K562 (cell line): ENCODE data around the gene N4BP2. TPM values are rescaled to one million over a fixed set of nuclear protein-coding genes. Genes with fewer than 3 reads are reported as not detected.

Experiments used
- CBX3 ChIP-seq, 2 experiments: IDR thresholded peaks; 1 replicate in 1 of 2; 2 replicates in 1 of 2; pipeline ENCODE4 v1.6.1; 2012; ENCODE audit warnings: inconsistent platforms in 2 of 2, low read length in 2 of 2, borderline replicate concordance in 1 of 2, control low read depth in 1 of 2
- E2F3 ChIP-seq: fragments of 250-450 bp; sonication (Bioruptor Pico); IDR thresholded peaks from 2 replicates; pipeline ENCODE4 v1.4.0; 2020; ENCODE audit warnings: mild to moderate bottlenecking
- EWSR1 ChIP-seq: fragments of 450-650 bp; IDR thresholded peaks from 2 replicates; pipeline ENCODE4 v1.6.1; 2018; ENCODE audit warnings: borderline replicate concordance, mild to moderate bottlenecking, low read depth, moderate library complexity; ENCODE audit not compliant: partially characterized antibody
- GABPB1 ChIP-seq: sonication (generic); formaldehyde crosslinking; IDR thresholded peaks from 2 replicates; pipeline ENCODE4 v1.8.0; 2022; ENCODE audit warnings: mild to moderate bottlenecking, missing genetic modification reagents
- GTF2B ChIP-seq: IDR thresholded peaks from 2 replicates; pipeline ENCODE4 v1.6.1; 2011; ENCODE audit not compliant: insufficient read length; ENCODE audit errors: extremely low read depth
- HNRNPL ChIP-seq: fragments of 200-400 bp; formaldehyde crosslinking; IDR thresholded peaks from 2 replicates; pipeline ENCODE4 v1.6.1; 2017; ENCODE audit warnings: low read depth, mild to moderate bottlenecking, low read length
- JUND ChIP-seq, 2 experiments: IDR thresholded peaks; 2 replicates in 1 of 2; 3 replicates in 1 of 2; pipeline ENCODE4 v1.6.1; 2011; ENCODE audit warnings: borderline replicate concordance in 2 of 2, low read depth in 2 of 2, low read length in 2 of 2, improper control_type of control experiment in 1 of 2, missing biosample characterization in 1 of 2, missing genetic modification characterization in 1 of 2, missing genetic modification reagents in 1 of 2
- KDM5B ChIP-seq: fragments of 200-600 bp; sonication (generic); IDR thresholded peaks from 2 replicates; pipeline ENCODE4 v1.6.1; 2012; ENCODE audit warnings: low read depth, mild to moderate bottlenecking, moderate library complexity, low read length, control low read depth, inconsistent platforms; ENCODE audit not compliant: insufficient replicate concordance
- MEF2D ChIP-seq: conservative IDR thresholded peaks from 2 replicates; pipeline ENCODE4 v1.6.1; 2016; ENCODE audit warnings: low read depth, missing genetic modification characterization, missing compliant biosample characterization
- PML ChIP-seq: IDR thresholded peaks from 2 replicates; pipeline ENCODE4 v1.6.1; 2012; ENCODE audit warnings: low read length, inconsistent platforms
- POU5F1 ChIP-seq: fragments of 150-350 bp; IDR thresholded peaks from 2 replicates; pipeline ENCODE4 v1.6.1; 2014; ENCODE audit warnings: borderline replicate concordance, low read length, low read depth, mild to moderate bottlenecking; ENCODE audit not compliant: partially characterized antibody
- RBM25 ChIP-seq: fragments of 200-400 bp; formaldehyde crosslinking; IDR thresholded peaks from 2 replicates; pipeline ENCODE4 v1.6.1; 2018; ENCODE audit warnings: low read length, low read depth, moderate library complexity; ENCODE audit not compliant: severe bottlenecking
- SNIP1 ChIP-seq: fragments of 450-650 bp; IDR thresholded peaks from 2 replicates; pipeline ENCODE4 v1.7.1; 2017; ENCODE audit warnings: low read depth, mild to moderate bottlenecking
- SP2 ChIP-seq: IDR thresholded peaks from 2 replicates; pipeline ENCODE4 v1.6.1; 2011; ENCODE audit warnings: mild to moderate bottlenecking, low read depth, low read length, moderate library complexity; ENCODE audit not compliant: poor library complexity, severe bottlenecking; ENCODE audit errors: extremely low read depth
- ZNF778 ChIP-seq: fragments of 450-650 bp; formaldehyde crosslinking; IDR thresholded peaks from 2 replicates; pipeline ENCODE4 v1.4.0; 2020; ENCODE audit warnings: mild to moderate bottlenecking, moderate library complexity
- polyA plus RNA-seq, 8 experiments: library from polyadenylated mRNA; depleted of rRNA in 4 of 8; stranded (reverse) in 5 of 8; unstranded in 3 of 8; fragments of >200 nt; fragmentation: Nextera tagmentation in 2 of 8; fragmentation: Illumina TruSeq in 1 of 8; extraction: Ambion mirVana in 2 of 8; extraction: Trizol in 1 of 8; gene quantifications; 2 replicates each; pipeline versions ENCODE4 v1.2.1 to v1.2.3, GENCODE V29; 2011 to 2014; ENCODE audit warnings: inconsistent platforms in 1 of 8, missing spikeins in 1 of 8
- total RNA-seq, 7 experiments: library from RNA; depleted of rRNA in 6 of 7; stranded (reverse); fragments of >200 nt in 6 of 7; fragmentation: Illumina TruSeq in 2 of 7; extraction: Trizol in 2 of 7; gene quantifications; 2 replicates each; pipeline versions ENCODE4 v1.2.1 to v1.2.3, GENCODE V29; 2011 to 2021; ENCODE audit warnings: low replicate concordance in 1 of 7
- TF ChIP-seq, protein P1 (sequence below), 2 experiments: fragments of 450-650 bp; IDR thresholded peaks; 2 replicates each; pipeline ENCODE4 v1.6.1; 2016; ENCODE audit warnings: mild to moderate bottlenecking in 2 of 2, borderline replicate concordance in 1 of 2, low read depth in 1 of 2, moderate library complexity in 1 of 2
- TF ChIP-seq, protein P2 (sequence below): fragments of 250-450 bp; sonication (Bioruptor Pico); IDR thresholded peaks from 2 replicates; pipeline ENCODE4 v1.8.0; 2021; ENCODE audit warnings: moderate library complexity, mild to moderate bottlenecking, inconsistent platforms

Gene N4BP2
- total and polyA plus RNA-seq, 9 of the 15 experiments (the other 6 are each of a cell fraction or from before 2014, with no cell fraction given) = 2.7 to 12.6 (median 7.6) TPM

GRCh38 chr4:40205259-40206198, 148.9 kb downstream of the N4BP2 start (continued):
- TF ChIP-seq, protein P1, sequence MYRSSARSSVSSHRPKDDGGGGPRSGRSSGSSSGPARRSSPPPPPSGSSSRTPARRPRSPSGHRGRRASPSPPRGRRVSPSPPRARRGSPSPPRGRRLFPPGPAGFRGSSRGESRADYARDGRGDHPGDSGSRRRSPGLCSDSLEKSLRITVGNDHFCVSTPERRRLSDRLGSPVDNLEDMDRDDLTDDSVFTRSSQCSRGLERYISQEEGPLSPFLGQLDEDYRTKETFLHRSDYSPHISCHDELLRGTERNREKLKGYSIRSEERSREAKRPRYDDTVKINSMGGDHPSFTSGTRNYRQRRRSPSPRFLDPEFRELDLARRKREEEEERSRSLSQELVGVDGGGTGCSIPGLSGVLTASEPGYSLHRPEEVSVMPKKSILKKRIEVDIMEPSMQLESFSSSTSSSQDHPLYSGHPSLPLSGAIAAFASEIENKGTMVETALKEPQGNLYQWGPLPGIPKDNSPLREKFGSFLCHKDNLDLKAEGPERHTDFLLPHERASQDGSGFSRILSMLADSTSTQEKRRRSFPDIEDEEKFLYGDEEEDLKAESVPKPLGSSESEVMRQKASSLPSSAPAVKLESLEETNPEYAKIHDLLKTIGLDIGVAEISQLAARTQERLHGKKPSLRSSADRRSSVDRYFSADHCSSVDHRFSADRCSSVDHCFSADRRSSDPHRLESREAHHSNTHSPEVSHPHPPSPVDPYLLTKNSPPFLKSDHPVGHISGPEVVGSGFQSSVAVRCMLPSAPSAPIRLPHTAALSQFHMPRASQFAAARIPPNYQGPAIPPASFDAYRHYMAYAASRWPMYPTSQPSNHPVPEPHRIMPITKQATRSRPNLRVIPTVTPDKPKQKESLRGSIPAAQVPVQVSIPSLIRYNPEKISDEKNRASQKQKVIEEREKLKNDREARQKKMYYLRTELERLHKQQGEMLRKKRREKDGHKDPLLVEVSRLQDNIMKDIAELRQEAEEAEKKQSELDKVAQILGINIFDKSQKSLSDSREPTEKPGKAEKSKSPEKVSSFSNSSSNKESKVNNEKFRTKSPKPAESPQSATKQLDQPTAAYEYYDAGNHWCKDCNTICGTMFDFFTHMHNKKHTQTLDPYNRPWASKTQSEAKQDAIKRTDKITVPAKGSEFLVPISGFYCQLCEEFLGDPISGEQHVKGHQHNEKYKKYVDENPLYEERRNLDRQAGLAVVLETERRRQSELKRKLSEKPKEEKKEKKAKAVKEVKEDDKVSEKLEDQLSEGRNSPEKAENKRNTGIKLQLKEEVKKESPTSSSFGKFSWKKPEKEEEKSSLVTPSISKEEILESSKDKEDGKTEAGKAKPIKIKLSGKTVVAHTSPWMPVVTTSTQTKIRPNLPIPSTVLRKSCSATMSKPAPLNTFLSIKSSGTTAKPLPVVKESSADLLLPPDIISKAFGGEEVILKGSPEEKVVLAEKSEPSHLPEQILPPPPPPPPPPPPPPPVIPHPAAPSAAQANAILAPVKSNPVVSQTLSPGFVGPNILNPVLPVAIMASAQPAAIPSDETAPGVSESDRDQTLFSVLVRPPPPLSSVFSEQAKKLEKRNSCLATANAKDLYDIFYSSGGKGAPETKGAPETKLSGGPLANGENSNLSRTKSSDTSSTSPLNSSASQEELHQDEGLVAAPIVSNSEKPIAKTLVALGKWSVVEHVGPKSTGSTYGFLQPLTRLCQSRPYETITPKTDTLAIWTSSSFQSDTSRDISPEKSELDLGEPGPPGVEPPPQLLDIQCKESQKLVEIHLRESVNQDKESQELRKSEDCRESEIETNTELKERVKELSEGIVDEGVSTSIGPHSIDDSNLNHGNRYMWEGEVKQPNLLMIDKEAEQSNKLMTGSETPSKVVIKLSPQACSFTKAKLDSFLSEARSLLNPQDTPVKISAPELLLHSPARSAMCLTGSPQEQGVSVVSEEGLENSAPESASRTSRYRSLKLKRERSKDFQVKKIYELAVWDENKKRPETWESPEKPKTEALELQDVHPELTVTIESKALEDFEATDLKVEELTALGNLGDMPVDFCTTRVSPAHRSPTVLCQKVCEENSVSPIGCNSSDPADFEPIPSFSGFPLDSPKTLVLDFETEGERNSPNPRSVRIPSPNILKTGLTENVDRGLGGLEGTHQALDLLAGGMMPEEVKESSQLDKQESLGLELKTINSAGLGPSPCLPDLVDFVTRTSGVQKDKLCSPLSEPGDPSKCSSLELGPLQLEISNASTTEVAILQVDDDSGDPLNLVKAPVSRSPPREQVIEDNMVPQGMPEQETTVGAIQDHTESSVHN (IDR thresholded peaks at IDR 0.05; ENCODE audit: borderline replicate concordance in 1 of 2, low read depth in 1 of 2) = no peak
- TF ChIP-seq SNIP1 (no peak), PML (peak; percentile 74), JUND (IDR thresholded peaks at IDR 0.05; ENCODE audit: borderline replicate concordance, low read depth, low read length) (peak; percentile 34; the same call in 1 of the 2 replicates), JUND (tag; IDR thresholded peaks at IDR 0.05; ENCODE audit: borderline replicate concordance, low read depth, low read length) (no peak; the same call in 2 of the 3 replicates), E2F3 (no peak), EWSR1 (no peak), GTF2B (no peak), POU5F1 (no peak), MEF2D (no peak), CBX3 (IDR thresholded peaks at IDR 0.05; ENCODE audit: borderline replicate concordance in 1 of 2, low read length in 2 of 2) (no peak), RBM25 (no peak), GABPB1 (CRISPR knock-in tag) (no peak), HNRNPL (no peak), KDM5B (no peak), ZNF778 (CRISPR knock-in tag) (no peak), SP2 (no peak)
- TF ChIP-seq, protein P2, sequence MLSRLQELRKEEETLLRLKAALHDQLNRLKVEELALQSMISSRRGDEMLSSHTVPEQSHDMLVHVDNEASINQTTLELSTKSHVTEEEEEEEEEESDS (CRISPR knock-in tag) = no peak
